ENCODE results near the gene SLC4A1AP. TPM values are rescaled to one million over a fixed set of nuclear protein-coding genes. Genes with fewer than 3 reads are reported as not detected.

The SLC4A1AP gene
- total RNA-seq, 1 donor from 2014 or later, result 18.7 TPM

GRCh38 chr2:27655155-27655951 is 8.3 kb upstream of the SLC4A1AP start:
- no peak for DNase-seq

GRCh38 chr2:27661371-27661770 is 2.3 kb upstream of the SLC4A1AP start:
- no peak for ATAC-seq
- Histone ChIP-seq H3K27me3 (no peaks in the 10 kb centered on the region), H3K4me1 (peaks cover 27% of the 10 kb centered on the region), H3K27ac (no peak overlapping the region), H3K4me3 (no peak overlapping the region), H3K9me3 (no peaks in the 10 kb centered on the region), H3K36me3 (peaks cover 56% of the 10 kb centered on the region)
- TF ChIP-seq CTCF (IDR thresholded peaks at IDR 0.05), result no peak
- DNase-seq, result no peak
- intact Hi-C loops (cut with DNase I), result no loop called here

More at GRCh38 chr2:27655155-27655951, 8.3 kb upstream of the SLC4A1AP start:
- Histone ChIP-seq H3K27me3 (no peaks in the 10 kb centered on the region), H3K27ac (no peak overlapping the region), H3K4me1 (no peaks in the 10 kb centered on the region), H3K9me3 (no peaks in the 10 kb centered on the region), H3K36me3 (peaks cover 98% of the 10 kb centered on the region), H3K4me3 (no peak overlapping the region)
- no peak for TF ChIP-seq CTCF (IDR thresholded peaks at IDR 0.05)
- no peak for ATAC-seq
- intact Hi-C loops (cut with DNase I), result no loop called here

- peaks cover 57% of the 10 kb centered on the region for H3K36me3 ChIP-seq
These were observed 475 bp downstream of the SLC4A1AP start for GRCh38 chr2:27664154-27664574.

GRCh38 chr2:27664622-27665363 is 1.1 kb downstream of the SLC4A1AP start:
- H3K27me3 ChIP-seq, result no peaks in the 10 kb centered on the region
- H3K27ac ChIP-seq, result no peak overlapping the region
- H3K9me3 ChIP-seq, result no peaks in the 10 kb centered on the region
- H3K4me1 ChIP-seq, result peaks cover 27% of the 10 kb centered on the region
- no peak for DNase-seq
- ATAC-seq, result no peak
- intact Hi-C loops (cut with DNase I), result no loop called here
- peaks cover 57% of the 10 kb centered on the region for H3K36me3 ChIP-seq
- H3K4me3 ChIP-seq, result peak overlapping the region; percentile 93
- no peak for TF ChIP-seq CTCF (IDR thresholded peaks at IDR 0.05)

More at GRCh38 chr2:27664154-27664574, 475 bp downstream of the SLC4A1AP start:
- H3K4me3 ChIP-seq, result peak overlapping the region; percentile 93
- no peaks in the 10 kb centered on the region for H3K27me3 ChIP-seq
- TF ChIP-seq CTCF (IDR thresholded peaks at IDR 0.05), result no peak
- H3K4me1 ChIP-seq, result peaks cover 27% of the 10 kb centered on the region
- no peak for ATAC-seq
- DNase-seq, result no peak
- H3K9me3 ChIP-seq, result no peaks in the 10 kb centered on the region
- intact Hi-C loops (cut with DNase I), result no loop called here
- peak overlapping the region; percentile 94 for H3K27ac ChIP-seq

- no peak for TF ChIP-seq CTCF (IDR thresholded peaks at IDR 0.05)
- Histone ChIP-seq H3K27me3 (no peaks in the 10 kb centered on the region), H3K36me3 (peaks cover 61% of the 10 kb centered on the region)
These were observed 3.8 kb downstream of the SLC4A1AP start for GRCh38 chr2:27667446-27667845.

More at GRCh38 chr2:27667446-27667845, 3.8 kb downstream of the SLC4A1AP start:
- Histone ChIP-seq H3K27ac (no peak overlapping the region), H3K9me3 (no peaks in the 10 kb centered on the region), H3K4me1 (peaks cover 22% of the 10 kb centered on the region), H3K4me3 (no peak overlapping the region)
- intact Hi-C loops (cut with DNase I), result no loop called here
- DNase-seq, result no peak
- no peak for ATAC-seq

Measured in upper lobe of right lung (tissue), 1 donor.